OCI-LY7 (cell line): Measurements from ENCODE around the gene SEZ6L. TPM values are rescaled to one million over a fixed set of nuclear protein-coding genes. Genes with fewer than 3 reads are reported as not detected.

ENCODE experiments used
- BruUV-seq: library from RNA; stranded (reverse); fragments of 400-500 nt; replicated peaks from 2 replicates; lab custom pipeline; 2021; lab: Mats Ljungman, UMichigan
- CTCF ChIA-PET: fragments of 300-600 bp; sonication (Branson Sonifier 250); formaldehyde crosslinking; loops from one replicate; lab custom pipeline; 2022; ENCODE audit warnings: antibody characterized with exemption; ENCODE audit not compliant: unreplicated experiment; lab: Charles Lee
- POLR2A ChIA-PET: fragments of 300-600 bp; sonication (Branson Sonifier 250); formaldehyde crosslinking; loops from one replicate; lab custom pipeline; 2022; ENCODE audit warnings: antibody characterized with exemption; lab: Charles Lee
- DNase-seq: peaks from one replicate; pipeline ENCODE4 v3.0.0-alpha.2; 2015; ENCODE audit warnings: low spot score
- H2AFZ ChIP-seq: fragments of 200-600 bp; sonication (generic), shearing (Covaris generic); 2 replicates; pipeline ENCODE4 v1.6.1; 2014; ENCODE audit warnings: mild to moderate bottlenecking, antibody characterized with exemption, low read length, moderate library complexity
- H3K27ac ChIP-seq: fragments of 200-600 bp; sonication (generic); 2 replicates; pipeline ENCODE4 v1.5.1; 2014; ENCODE audit warnings: mixed run types, low read depth, mild to moderate bottlenecking, moderate library complexity, low read length, inconsistent platforms; ENCODE audit not compliant: poor library complexity, severe bottlenecking
- H3K36me3 ChIP-seq: fragments of 200-600 bp; sonication (generic); 2 replicates; pipeline ENCODE4 v1.6.1; 2014; ENCODE audit warnings: mild to moderate bottlenecking, antibody characterized with exemption, low read length, moderate library complexity, mixed read lengths; ENCODE audit not compliant: insufficient read depth
- H3K4me1 ChIP-seq: fragments of 200-600 bp; sonication (generic); 2 replicates; pipeline ENCODE4 v1.5.1; 2014; ENCODE audit warnings: mild to moderate bottlenecking, low read length; ENCODE audit not compliant: insufficient read depth, poor library complexity, severe bottlenecking
- H3K4me2 ChIP-seq: fragments of 200-600 bp; sonication (generic); 2 replicates; pipeline ENCODE4 v1.6.1; 2014; ENCODE audit warnings: mild to moderate bottlenecking, low read length
- H3K4me3 ChIP-seq: fragments of 200-600 bp; sonication (generic); 2 replicates; pipeline ENCODE4 v1.5.1; 2014; ENCODE audit warnings: mild to moderate bottlenecking, low read depth, low read length; ENCODE audit not compliant: poor library complexity, severe bottlenecking
- H3K79me2 ChIP-seq: fragments of 200-600 bp; sonication (generic); 2 replicates; pipeline ENCODE4 v1.6.1; 2016; ENCODE audit warnings: low read depth, mild to moderate bottlenecking, low read length, moderate library complexity, mixed read lengths; ENCODE audit not compliant: insufficient read depth
- H3K9me2 ChIP-seq: fragments of 200-600 bp; sonication (generic); 2 replicates; pipeline ENCODE4 v1.6.1; 2016; ENCODE audit warnings: mild to moderate bottlenecking, low read length, mixed read lengths; ENCODE audit not compliant: insufficient read depth
- H3K9me3 ChIP-seq: fragments of 200-600 bp; sonication (generic); 2 replicates; pipeline ENCODE4 v1.6.1; 2014; ENCODE audit warnings: mild to moderate bottlenecking, mixed run types, low read length, mixed read lengths
- H4K20me1 ChIP-seq: fragments of 200-600 bp; sonication (generic); 2 replicates; pipeline ENCODE4 v1.6.1; 2014; ENCODE audit warnings: mild to moderate bottlenecking, antibody characterized with exemption, low read length, moderate library complexity, mixed read lengths; ENCODE audit not compliant: insufficient read depth
- CTCF ChIP-seq: fragments of 200-600 bp; sonication (generic); conservative IDR thresholded peaks from 2 replicates; pipeline ENCODE4 v1.5.1; 2014; ENCODE audit warnings: mild to moderate bottlenecking, antibody characterized with exemption, low read length, moderate library complexity, mixed read lengths
- EZH2phosphoT487 ChIP-seq: fragments of 200-600 bp; sonication (generic); IDR thresholded peaks from 2 replicates; pipeline ENCODE4 v1.6.1; 2018; ENCODE audit warnings: low read depth, borderline replicate concordance, mild to moderate bottlenecking, mixed run types, antibody characterized with exemption, low read length, moderate library complexity, mixed read lengths
- intact Hi-C: fragments of 100-400 bp; cut with micrococcal nuclease; formaldehyde crosslinking; loops from one replicate; pipeline ENCODE4 v1.10.0; 2022; ENCODE audit not compliant: unreplicated experiment
- total RNA-seq, 2 experiments: library from RNA; depleted of rRNA in 1 of 2; stranded (reverse); fragments of >200 nt in 1 of 2; shearing (Covaris generic) in 1 of 2; gene quantifications; 2 replicates each; pipeline ENCODE4 v1.2.3, GENCODE V29; 2014 to 2022

SEZ6L gene
- total RNA-seq, 2 experiments from 2014 or later = not detected

- Histone ChIP-seq H3K79me2 (no peaks in the 10 kb centered on the region), H3K9me3 (no peaks in the 10 kb centered on the region), H3K4me2 (no peak overlapping the region), H3K27ac (no peak overlapping the region), H4K20me1 (no peaks in the 10 kb centered on the region), H3K9me2 (no peaks in the 10 kb centered on the region), H3K36me3 (no peaks in the 10 kb centered on the region), H3K4me1 (no peaks in the 10 kb centered on the region), H3K4me3 (no peak overlapping the region), H2AFZ (no peak overlapping the region)
- BruUV-seq = no TSS peak
- ChIA-PET POLR2A (interaction anchor here (0.6 kb wide), 1 partner anchor 91 kb away, joined by 4 read pairs; no protein-coding TSS in a partner anchor), CTCF (no interaction called here)
- no peak for DNase-seq
- no peak for TF ChIP-seq CTCF
- TF ChIP-seq EZH2phosphoT487 = no peak
- intact Hi-C loops = no loop called here
Observed at GRCh38 chr22:26391623-26392022, 222.4 kb downstream of the SEZ6L start.

GRCh38 chr22:26393929-26394328, 224.7 kb downstream of the SEZ6L start:
- Histone ChIP-seq H4K20me1 (no peaks in the 10 kb centered on the region), H3K79me2 (no peaks in the 10 kb centered on the region), H3K4me2 (no peak overlapping the region), H3K27ac (no peak overlapping the region), H3K9me2 (no peaks in the 10 kb centered on the region), H3K9me3 (no peaks in the 10 kb centered on the region), H3K4me3 (no peak overlapping the region), H2AFZ (no peak overlapping the region), H3K4me1 (no peaks in the 10 kb centered on the region), H3K36me3 (no peaks in the 10 kb centered on the region)
- intact Hi-C loops = no loop called here
- ChIA-PET POLR2A (no interaction called here), CTCF (no interaction called here)
- no TSS peak for BruUV-seq
- DNase-seq = no peak
- TF ChIP-seq EZH2phosphoT487 = no peak
- TF ChIP-seq CTCF = 0 out of 2 replicates have a peak, but pooled peaks have one; percentile 33

- no peaks in the 10 kb centered on the region for H4K20me1 ChIP-seq
- H3K4me3 ChIP-seq = no peak overlapping the region
- ChIA-PET CTCF (interaction anchor here (0.6 kb wide), 1 partner anchor 15 kb away, joined by 3 read pairs; no protein-coding TSS in a partner anchor), POLR2A (interaction anchor here (1.6 kb wide), 1 partner anchor 85 kb away, joined by 5 read pairs; no protein-coding TSS in a partner anchor)
- no peak for DNase-seq
- no peaks in the 10 kb centered on the region for H3K79me2 ChIP-seq
- no peaks in the 10 kb centered on the region for H3K9me2 ChIP-seq
- no peaks in the 10 kb centered on the region for H3K9me3 ChIP-seq
- H2AFZ ChIP-seq = no peak overlapping the region
- H3K36me3 ChIP-seq = no peaks in the 10 kb centered on the region
- intact Hi-C loops = no loop called here
- H3K27ac ChIP-seq = no peak overlapping the region
- no peak overlapping the region for H3K4me2 ChIP-seq
- no TSS peak for BruUV-seq
- H3K4me1 ChIP-seq = peaks cover 3% of the 10 kb centered on the region
- TF ChIP-seq CTCF = no peak
Observed at GRCh38 chr22:26394777-26395176, 225.5 kb downstream of the SEZ6L start.
